ENCODE data around the gene CGNL1.

- TF ChIP-seq CTCF (IDR thresholded peaks at IDR 0.05; ENCODE audit: borderline replicate concordance, extremely low read depth, low read length, poor library complexity, severe bottlenecking) (no peak), EZH2 (IDR thresholded peaks at IDR 0.05; ENCODE audit: borderline replicate concordance, low read depth, low read length, severe bottlenecking) (no peak)
Measured at GRCh38 chr15:57398336-57398735, 22.0 kb downstream of the CGNL1 start.

Measured in DND-41 (cell line).